ENCODE data around the gene PCDHAC1.
"Not testable (repeated sequence)": the region's sequence is repeated elsewhere in the genome, so short reads cannot be mapped to it uniquely, and the experiment has no call there.

PCDHAC1 gene, protein sequence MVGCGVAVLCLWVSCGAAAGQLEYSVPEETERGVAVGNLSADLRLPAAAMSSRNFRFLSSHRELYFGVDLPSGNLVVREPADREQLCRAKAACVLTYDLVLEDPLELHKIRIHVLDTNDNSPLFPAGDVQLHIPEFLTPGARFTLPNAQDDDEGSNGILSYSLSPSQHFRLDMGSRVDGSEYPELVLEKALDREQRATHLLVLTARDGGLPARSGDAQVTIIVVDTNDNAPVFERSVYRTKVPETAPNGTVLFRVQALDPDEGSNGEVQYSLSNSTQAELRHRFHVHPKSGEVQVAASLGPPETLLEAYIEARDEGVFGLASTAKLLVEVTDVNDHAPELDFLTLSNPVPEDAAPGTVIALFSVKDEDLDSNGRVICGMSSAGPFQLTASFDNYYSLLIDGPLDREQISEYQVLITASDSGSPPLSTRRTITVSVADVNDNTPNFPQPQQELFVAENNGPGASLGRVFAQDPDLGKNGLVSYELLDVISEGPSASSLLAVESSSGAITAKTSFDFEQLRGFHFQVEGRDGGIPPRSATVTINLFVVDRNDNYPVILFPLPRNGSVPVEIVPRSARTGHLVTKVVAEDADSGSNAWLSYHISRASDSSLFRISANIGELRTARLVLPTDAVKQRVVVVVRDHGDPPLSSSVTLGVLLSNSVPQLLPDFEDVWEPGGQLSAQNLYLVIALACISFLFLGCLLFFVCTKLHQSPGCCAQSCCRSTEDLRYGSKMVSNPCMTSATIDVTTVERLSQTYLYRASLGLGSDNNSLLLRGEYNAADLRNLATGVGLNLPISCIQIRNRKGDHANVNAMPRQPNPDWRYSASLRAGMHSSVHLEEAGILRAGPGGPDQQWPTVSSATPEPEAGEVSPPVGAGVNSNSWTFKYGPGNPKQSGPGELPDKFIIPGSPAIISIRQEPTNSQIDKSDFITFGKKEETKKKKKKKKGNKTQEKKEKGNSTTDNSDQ

DNA sequence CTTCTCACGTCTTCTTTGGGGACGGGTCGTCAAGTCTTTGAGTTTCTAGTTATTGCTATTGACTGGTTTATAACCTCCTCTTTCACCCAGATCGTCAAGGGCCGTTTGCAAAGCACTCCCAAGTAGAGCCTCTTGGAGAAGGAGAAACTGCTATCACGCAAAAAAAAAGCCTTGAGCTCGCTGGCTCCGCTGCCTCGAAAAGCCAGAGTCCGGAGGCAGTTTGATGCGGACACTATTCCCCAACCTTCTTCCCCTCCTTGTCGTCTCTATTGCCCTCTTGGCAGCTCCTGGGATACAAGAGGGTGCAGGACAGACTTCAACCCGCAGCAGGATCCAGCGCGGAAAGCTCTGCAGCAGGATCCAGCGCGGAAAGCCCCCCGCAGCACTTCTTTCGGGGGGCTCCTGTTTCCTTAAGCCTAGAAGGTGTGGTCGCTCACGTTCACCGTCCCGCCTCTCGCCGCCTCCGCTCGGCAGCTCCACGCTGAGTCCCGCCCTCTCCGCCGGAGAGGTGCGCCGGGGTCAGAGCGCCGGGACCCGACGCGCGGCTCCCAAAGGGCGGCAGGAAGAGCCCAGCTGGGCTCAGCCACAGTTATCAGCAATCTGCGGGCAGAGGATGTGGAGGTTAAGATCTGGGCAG is at the start of gene PCDHAC1:
TSS of gene PCDHAC1 (plus strand) at position 494 of the 637 bp plus-strand sequence. CDS start 594 bp downstream, outside the sequence.
- DNase-seq, result no peak

DNA sequence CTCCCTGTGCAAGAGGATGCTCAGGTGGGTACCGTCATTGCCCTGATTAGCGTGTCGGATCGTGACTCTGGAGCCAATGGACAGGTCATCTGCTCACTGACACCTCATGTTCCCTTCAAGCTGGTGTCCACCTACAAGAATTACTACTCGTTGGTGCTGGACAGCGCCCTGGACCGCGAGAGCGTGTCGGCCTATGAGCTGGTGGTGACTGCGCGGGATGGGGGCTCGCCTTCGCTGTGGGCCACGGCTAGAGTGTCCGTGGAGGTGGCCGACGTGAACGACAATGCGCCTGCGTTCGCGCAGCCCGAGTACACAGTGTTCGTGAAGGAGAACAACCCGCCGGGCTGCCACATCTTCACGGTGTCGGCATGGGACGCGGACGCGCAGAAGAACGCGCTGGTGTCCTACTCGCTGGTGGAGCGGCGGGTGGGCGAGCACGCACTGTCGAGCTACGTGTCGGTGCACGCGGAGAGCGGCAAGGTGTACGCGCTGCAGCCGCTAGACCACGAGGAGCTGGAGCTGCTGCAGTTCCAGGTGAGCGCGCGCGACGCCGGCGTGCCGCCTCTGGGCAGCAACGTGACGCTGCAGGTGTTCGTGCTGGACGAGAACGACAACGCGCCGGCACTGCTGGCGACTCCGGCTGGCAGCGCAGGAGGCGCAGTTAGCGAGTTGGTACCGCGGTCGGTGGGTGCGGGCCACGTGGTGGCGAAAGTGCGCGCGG is 49.4 kb upstream of the PCDHAC1 start:
- DNase-seq, result not testable (repeated sequence)

DNA sequence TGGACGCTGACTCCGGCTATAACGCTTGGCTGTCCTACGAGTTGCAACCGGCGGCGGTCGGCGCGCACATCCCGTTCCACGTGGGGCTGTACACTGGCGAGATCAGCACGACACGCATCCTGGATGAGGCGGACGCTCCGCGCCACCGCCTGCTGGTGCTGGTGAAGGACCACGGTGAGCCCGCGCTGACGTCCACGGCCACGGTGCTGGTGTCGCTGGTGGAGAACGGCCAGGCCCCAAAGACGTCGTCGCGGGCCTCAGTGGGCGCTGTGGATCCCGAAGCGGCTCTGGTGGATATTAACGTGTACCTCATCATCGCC is 48.9 kb upstream of the PCDHAC1 start:
- no peak for DNase-seq

DNA sequence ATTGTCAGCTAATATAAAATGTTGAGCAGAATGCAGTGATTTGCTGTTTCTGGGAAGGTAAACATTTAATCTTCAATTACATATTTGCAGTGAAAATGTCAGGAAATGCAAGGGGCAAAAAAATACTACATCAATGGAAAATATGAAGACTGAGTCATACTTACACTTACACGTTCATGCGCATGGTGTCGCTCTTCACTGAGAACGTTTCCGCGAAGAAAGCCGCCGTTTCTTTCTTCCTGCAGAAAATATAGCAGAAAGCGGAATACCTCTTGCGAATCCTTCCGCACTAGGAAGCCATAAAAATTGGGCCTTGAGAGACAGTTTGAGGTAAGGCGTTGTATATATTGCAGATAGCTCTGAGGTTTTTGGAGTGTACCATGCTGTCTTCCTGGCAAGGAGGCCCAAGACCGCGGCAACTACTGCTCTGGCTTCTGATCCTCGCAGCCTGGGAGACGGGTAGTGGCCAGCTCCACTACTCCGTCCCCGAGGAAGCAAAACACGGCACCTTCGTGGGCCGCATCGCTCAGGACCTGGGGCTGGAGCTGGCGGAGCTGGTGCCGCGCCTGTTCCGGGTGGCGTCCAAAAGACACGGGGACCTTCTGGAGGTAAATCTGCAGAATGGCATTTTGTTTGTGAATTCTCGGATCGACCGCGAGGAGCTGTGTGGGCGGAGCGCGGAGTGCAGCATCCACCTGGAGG is 44.1 kb upstream of the PCDHAC1 start, which contains the start of gene PCDHA13:
TSS of gene PCDHA13 (plus strand) at position 236 of the 702 bp plus-strand sequence. CDS start at position 381, 145 bp downstream.
- no peak for DNase-seq

DNA sequence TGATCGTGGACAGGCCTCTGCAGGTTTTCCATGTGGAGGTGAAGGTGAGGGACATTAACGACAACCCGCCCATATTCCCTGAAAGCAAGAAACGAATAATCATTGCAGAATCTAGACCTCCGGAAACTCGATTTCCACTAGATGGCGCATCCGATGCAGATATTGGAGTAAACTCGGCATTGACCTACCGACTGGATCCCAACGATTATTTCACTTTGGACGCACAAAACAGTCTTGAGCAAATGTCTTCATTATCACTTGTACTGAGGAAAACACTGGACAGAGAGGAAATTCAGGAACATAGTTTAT is 43.6 kb upstream of the PCDHAC1 start:
- DNase-seq, result no peak

DNA sequence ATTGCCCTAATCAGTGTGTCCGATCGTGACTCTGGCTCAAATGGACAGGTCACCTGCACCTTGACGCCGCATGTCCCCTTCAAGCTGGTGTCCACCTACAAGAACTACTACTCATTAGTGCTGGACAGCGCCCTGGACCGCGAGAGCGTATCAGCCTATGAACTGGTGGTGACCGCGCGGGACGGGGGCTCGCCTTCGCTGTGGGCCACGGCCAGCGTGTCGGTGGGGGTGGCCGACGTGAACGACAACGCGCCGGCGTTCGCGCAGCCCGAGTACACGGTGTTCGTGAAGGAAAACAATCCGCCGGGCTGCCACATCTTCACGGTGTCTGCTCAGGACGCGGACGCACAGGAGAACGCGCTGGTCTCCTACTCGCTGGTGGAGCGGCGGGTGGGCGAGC is 42.7 kb upstream of the PCDHAC1 start:
- no peak for DNase-seq

DNA sequence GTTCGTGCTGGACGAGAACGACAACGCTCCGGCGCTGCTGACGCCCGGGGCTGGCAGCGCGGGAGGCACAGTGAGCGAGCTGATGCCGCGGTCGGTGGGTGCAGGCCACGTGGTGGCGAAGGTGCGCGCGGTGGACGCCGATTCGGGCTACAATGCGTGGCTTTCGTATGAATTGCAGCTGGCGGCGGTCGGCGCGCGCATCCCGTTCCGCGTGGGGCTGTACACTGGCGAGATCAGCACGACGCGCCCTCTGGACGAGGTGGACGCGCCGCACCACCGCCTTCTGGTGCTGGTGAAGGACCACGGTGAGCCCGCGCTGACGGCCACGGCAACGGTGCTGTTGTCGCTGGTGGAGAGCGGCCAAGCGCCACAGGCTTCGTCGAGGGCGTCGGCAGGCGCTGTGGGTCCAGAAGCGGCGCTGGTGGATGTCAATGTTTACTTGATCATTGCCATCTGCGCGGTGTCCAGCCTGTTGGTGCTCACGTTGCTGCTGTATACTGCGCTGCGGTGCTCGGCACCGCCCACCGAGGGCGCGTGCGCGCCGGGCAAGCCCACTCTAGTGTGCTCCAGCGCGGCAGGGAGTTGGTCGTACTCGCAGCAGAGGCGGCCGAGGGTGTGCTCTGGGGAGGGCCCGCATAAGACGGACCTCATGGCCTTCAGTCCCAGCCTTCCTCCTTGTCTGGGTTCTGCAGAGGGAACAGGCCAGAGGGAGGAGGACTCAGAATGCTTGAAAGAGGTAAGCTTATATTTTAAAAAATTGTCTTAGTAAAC is 42.0 kb upstream of the PCDHAC1 start:
- DNase-seq, result no peak

DNA sequence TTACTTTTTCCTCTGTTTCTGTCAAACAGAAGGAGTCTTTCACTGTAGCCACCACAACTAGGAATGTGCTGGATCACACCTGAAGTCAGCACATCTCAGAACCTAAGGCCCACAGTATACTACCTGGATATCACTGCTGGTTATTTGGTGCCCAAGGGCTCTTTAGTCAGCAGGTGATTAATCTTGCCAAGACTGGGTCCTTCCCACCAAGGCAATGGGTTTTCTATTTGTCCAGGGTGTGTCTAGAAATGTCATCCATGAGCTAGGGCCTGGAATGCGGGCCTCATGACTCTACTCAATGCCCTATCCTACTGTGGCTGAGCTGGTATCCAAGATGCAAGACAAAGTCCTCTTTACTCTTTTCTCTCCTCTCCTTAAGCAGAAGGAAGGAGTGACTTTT is 9.8 kb upstream of the PCDHAC1 start:
- no peak for DNase-seq

DNA sequence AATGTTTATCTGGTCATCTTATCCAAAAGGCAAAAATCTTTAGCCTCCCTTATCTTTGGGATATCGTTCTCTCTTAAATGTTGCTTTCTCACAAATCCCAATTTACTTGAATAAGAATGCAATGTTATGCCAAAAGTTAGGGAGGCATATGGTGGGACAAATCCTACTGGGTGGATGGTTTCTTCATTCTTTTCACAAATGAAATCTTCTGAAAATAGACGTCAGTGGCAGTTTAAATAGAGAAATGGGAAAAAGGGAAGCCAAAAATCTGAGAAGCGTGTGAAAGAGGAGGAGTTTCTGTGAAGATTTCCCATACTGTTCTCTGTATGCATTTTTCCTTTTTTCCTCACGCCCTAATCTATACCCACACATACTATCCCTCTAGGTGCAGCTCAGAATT is 2.5 kb upstream of the PCDHAC1 start:
- no peak for DNase-seq

DNA sequence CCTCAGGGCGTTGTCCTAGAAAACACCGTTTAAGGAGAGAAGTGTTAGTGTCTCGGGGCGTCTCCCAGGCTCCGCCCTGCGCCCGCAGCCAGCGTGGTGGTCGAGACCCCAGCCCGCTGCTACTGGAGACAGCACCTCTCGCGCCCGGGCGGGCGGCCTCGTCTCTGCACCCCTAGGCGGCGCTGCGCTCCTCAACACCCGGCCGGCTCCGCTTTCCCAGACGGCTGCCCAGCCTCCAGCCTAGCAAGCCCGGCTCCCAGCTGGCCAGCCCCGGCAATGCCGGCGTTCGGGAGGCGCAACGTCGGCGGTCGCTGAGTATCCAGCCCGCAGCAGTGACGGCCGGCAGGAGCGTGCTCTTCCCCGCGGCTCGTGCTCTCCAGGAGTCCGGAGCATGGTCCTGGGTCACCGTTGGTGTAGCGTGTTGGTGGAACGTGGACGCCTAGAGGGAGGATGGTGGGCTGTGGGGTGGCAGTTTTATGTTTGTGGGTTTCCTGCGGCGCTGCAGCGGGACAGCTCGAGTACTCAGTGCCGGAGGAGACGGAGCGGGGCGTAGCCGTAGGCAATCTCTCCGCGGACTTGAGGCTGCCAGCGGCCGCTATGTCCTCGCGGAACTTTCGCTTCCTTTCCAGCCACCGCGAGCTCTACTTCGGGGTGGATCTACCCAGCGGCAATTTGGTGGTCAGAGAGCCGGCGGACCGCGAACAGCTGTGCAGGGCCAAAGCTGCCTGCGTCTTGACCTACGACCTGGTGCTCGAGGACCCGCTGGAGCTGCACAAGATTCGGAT is 536 bp downstream of the PCDHAC1 start:
- DNase-seq, result peak; percentile 63

DNA sequence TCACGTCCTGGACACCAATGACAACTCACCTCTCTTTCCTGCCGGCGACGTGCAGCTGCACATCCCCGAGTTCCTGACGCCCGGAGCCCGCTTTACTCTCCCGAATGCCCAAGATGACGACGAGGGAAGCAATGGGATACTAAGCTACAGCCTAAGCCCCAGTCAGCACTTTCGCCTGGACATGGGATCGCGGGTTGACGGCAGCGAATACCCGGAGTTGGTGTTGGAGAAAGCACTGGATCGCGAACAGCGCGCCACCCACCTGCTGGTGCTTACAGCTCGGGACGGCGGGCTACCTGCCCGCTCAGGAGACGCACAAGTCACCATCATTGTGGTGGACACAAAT is 1.1 kb downstream of the PCDHAC1 start:
- DNase-seq, result no peak

DNA sequence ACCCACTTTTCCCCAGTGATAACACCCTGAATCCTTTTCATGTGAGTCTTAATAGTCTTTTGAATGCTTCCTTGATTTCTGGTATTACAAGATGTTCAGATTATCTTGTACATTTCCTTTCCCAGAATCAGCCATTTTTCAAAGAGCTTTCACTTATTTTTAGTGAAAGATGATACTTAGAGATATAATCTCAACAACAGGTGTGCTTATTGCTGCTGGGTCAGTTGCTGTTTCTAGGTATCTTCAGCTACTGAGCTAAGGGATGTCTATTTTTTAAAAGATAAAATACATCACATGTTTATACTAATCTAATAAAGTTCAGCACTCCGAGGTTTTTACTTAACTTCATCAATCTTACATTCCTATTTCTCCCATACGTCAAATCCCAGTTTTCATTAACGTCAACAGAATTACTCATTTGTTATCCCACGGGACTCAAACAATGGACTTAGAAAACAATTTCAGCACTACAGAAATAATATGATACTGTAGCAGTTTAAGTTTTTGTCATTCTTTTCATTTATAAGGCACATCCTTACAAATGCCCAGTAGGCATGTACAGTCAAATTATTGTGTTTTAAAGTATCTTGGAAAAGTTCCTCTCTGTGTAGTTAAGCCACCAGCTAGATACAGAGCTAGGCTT is 9.0 kb downstream of the PCDHAC1 start:
- DNase-seq, result no peak

DNA sequence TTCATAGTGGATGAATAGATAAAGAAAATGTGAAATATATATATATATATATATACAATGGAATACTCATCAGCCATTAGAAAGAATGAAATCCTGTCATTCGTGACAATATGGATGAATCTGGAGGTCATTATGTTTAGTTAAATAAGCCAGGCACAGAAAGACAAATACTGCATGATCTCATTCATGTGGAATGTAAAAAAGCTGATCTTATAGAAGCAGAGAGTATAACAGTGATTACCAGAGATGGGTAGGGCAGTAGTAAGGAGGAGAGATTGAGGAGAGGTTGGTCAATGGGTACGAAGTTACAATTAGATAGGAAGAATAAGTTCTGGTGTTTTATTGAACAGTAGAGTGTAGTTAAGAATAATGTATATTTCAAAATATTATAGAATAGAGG is 20.5 kb downstream of the PCDHAC1 start:
- DNase-seq, result no peak

DNA sequence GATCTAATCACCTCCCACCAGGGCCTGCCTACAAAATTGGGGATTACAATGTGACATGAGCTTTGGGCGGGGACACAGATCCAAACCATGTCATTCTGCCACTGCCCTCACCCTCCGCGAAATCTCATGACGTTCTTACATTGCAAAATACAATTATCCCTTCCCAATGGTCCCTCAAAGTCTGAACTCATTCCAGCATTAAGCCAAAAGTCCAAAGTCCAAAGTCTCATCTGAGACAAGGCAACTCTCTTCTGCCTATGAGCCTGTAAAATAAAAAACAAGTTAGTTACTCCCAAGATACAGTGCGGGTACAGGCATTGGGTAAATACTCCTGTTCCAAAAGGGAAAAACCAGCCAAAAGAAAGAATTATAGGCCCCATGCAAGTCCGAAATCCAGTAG is 25.5 kb downstream of the PCDHAC1 start:
- no peak for DNase-seq

DNA sequence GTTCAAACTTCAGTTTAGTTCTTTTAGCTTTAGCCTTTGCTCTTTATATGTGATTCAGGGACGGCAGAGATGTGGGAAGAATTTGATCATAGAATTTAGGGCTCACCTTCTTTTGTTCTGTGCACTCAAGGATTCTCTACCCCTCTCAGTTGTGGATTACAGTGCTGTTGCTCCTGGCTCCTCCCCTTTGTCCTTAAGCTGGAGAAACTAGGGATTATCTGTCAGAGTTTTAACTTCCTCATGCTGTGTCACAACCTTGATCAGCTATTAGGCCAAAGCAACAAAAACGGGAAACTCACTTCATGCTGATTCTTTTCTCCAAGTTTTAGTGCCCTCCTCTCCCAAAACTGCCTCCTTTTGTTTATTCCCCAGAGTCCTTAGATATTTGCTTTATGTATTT is 27.1 kb downstream of the PCDHAC1 start:
- DNase-seq, result no peak

DNA sequence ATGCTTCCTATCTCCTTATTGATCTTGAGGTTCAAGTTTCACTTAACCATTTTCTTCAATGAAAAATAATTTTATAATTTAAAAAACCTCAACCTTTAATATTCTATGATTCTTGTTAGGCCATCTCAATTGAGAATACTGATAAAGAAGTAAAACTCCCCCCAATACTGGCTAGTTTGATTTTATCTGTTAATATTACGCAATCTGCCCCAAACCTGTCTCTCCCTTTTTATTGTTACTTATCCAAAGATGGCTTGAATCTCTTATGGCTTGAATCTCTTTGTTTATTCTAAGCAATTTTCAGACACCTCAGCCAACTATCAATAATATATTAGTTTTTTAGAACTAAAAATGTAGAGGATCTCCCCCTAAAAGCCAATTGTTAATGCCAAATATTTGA is 36.1 kb downstream of the PCDHAC1 start:
- DNase-seq, result no peak

DNA sequence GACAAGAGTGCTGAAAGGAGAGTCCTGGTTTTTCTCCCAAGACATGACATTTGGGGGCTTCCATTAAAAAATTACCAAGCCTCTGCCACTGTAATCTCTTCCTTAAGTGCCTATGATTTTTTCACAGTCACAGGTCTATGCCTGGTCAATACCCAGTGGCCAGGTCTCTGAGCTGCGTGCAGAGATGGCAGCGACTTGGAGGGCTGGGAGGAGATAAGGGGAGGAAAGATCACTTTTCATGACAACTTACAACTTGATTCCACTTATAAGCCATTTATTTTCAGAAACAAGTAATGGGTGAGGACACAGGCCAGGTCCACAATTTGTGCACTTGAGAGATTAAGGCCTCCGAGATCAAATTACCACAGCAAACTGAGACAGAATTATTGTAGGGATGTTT is 38.3 kb downstream of the PCDHAC1 start:
- DNase-seq, result no peak

DNA sequence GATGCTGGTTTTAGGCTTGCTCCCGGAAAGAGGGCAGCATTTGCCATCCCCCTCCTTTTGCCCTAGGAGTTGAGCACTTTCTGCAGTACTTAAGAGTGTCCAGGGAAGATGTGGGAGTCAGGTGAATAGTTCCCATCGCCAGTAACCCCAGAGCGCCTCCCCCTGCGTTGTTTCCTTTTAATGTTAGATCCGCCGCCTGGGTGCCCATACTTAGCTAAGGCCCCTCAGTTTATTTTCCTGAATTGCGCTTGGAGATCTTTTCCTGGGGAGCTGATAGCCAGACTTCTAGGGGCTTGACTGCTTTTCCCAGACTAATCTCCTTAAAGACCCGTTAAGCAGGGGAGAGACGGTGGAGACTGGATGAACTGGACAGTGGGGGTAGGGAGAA is 39.8 kb downstream of the PCDHAC1 start:
- DNase-seq, result no peak

DNA sequence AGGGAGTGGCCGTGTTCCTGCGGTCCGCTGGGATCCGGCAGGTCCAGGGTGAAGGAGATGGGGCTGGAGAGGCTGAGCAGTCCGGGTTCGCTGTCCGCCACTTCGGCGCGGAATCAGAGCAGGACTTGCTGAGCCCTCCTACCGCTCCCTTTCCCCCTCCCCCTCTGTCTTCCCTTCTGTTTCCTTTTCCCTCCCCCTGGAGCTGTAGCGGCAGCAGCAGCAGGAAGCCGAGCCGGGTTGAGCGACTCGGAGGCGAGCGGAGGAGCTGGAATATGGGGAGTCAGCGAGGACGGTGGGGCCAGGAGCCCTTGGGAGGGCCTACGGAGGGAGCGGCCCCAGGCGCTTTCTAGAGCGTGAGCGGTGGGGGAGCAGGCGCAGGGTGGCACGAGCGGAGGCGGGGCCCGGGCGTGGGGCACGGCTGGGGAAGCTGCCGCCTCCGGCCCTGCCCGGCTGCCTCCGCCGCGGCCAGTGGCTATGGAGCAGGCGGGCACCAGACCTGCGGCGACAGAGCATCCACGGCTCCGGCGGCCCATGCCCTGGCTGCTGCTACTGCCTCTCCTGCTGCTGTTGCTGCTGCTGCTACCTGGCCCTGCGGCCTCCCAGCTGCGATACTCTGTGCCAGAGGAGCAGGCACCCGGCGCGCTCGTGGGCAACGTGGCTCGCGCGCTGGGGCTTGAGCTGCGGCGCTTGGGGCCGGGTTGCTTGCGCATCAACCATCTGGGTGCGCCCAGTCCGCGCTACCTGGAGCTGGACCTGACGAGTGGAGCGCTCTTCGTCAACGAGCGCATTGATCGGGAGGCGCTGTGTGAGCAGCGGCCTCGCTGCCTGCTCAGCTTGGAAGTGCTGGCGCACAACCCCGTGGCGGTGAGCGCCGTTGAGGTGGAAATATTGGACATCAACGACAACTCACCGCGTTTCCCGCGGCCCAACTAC is 40.5 kb downstream of the PCDHAC1 start, which contains the start of gene PCDHAC2:
TSS of gene PCDHAC2 (plus strand) at position 184 of the 933 bp plus-strand sequence. CDS start at position 475, 291 bp downstream.
- DNase-seq, result peak; percentile 34

Data from NCI-H2171 (cell line).